GM08714 (cell line): ENCODE measurements around the gene USP32.
"Not testable (repeated sequence)": the region's sequence is repeated elsewhere in the genome, so short reads cannot be mapped to it uniquely, and the experiment has no call there.

ENCODE experiments used
- H3K4me3 ChIP-seq: fragments of 200-500 bp; sonication (Bioruptor generic); 2 replicates; pipeline ENCODE4 v1.5.1; 2014; ENCODE audit warnings: mild to moderate bottlenecking, low read length, inconsistent platforms
- ZNF274 ChIP-seq: IDR thresholded peaks from 2 replicates; pipeline ENCODE4 v1.6.1; 2012; ENCODE audit warnings: mild to moderate bottlenecking, low read depth, low read length

USP32 gene

DNA sequence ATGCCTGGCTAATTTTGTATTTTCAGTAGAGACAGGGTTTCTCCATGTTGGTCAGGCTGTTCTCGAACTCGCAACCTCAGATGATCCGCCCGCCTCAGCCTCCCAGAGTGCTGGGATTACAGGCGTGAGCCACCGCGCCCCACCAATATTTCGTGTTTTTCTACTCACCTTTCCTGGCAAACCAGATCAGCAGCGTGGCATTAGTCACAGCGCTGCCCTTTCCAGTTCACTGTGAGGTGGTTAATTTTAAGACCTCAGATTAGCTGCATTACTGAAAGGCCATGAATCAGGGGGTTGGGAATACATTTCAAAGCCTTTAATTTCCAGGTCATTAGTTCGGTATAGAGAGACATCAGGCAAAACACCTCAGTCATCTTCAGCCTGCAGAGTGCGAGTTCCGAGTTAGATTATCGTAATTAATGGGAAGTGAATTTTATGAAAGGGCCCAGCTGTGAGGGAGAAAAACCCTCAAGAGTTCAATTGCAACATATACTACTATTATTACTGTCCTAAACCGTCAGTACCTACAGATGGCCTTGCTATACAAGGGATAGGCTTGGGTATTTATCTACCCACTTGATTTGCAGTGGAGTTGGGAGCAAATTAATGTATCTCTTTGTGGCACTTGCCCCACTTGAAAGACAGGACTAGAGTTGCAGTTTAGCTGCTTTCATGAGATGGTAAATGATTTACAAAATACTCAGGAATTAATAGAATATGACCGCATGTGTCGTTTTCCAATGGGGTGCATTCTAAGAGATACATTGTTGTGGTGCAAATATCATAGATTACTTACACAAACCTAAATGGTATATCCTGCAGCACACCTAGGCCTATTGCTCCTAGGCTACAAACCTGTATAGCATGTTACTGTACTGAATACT lies 2.1 kb upstream of the USP32 start:
- H3K4me3 ChIP-seq, result no peak overlapping the region
- no peak for TF ChIP-seq ZNF274

DNA sequence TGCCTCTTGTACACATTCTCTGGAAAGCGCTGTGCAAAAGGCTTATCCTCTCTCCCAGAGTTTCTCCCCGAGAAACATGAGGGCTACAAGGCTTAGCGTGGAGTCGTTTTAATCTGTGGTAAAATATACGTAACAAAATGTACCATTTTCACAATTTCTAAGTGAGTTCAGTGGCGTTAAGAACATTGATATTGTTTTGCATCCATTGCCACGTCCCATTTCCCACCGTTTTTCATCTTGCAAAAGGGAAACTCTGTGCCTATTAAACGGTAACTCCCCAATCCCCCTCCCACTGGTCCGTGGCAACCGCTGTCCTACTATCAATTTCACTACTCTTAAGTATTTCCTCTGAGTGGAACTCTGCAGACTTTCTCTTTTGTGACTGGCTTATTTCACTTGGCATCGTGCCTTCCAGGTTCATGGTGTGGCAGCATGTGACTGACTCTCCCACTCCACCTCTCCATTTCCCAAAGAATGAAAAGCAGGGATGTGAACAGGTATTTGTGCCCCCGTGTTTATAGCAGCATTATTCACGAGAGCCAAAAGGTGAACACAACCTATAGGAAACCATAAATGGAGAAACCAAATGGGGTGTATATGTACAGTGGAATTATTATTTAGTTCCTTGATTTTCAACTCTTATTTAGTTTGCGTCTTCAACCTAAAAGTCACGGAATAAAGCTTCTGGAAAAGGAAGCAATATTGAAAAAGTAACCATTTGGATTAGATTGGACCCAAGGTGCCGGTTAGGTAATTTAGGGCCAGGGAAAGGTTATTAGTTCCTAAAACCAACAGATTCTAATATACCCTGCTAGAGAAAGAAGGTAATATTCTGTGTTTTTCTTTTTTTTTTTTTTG lies 1.1 kb upstream of the USP32 start:
- peak overlapping the region; percentile 80 for H3K4me3 ChIP-seq
- TF ChIP-seq ZNF274, result no peak

DNA sequence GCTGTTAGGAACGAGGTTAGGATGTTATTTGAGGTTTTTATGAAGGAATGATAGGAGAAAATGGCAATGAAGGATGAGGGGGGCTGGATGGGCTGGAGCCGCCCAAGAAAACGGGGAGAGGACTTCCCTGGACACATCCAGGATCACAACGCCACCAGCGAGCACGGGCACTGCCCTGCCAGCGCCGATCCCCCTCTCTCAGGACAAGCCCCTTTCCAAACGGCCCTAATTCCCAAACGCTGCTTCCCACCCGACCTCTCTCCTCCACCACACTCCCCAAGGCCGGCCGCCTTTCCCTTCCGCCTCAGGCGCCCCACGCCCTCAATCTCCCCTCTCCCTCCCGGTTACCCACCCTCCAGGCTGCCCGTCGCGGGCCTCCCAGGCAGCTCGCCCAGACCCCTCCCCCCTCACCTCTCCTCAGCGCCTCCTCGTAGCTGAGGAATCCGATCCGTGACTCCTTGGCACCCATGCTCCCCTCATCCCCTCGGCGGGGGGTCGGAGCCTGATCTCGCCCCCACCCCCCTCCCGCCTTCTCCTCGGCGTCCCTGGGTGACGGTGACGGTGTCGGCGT lies 377 bp downstream of the USP32 start:
- H3K4me3 ChIP-seq, result peak overlapping the region; percentile 80
- TF ChIP-seq ZNF274, result no peak

DNA sequence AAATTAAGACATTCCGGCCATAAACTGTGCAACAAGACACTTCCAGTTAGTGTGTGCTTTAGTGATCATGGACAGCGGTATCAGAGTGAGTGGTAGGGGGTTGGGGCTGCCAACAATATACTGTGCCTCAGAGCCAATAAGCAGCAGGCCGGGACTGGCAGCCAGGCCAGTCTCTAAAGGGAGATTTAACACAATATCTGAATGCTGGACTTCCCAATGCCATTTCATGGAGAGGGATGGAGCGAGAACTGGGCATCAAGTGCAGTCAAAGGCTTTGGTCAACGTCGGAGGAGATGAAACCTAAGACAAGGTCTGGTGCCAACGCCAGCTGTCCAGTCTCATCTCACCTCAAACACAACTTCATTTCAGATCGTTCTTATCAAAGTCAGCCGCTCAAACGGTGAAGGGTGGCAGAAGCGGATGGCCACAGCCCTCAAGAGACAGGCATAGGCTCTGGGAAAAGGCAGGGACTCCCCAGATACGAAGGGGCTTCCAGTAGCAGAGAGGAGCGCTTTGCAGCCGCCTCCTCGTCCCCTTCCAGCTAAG lies 935 bp downstream of the USP32 start:
- TF ChIP-seq ZNF274, result no peak

DNA sequence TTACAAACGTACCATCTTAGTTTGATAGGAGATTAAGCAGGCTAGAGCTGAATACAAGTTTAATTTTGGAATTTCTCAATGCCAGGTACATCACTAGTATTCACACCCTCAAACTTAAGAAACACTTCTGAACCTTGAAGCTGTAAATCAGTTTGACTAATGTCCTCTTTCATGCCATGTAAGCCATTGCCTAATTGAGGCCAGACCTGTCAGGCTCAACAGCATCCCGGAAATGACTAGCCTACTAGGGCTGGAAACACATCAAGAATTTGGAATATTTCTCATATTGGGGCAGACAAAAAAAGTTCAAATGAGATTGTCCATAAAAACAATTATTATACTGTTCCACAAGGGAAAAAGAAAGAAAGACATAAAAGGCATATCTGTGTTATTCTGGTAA lies 1.7 kb downstream of the USP32 start:
- TF ChIP-seq ZNF274, result no peak
- H3K4me3 ChIP-seq, result peak overlapping the region; percentile 80; the same call in 1 of the 2 replicates

More for the DNA sequence above, 935 bp downstream of the USP32 start:
- peak overlapping the region; percentile 80 for H3K4me3 ChIP-seq

DNA sequence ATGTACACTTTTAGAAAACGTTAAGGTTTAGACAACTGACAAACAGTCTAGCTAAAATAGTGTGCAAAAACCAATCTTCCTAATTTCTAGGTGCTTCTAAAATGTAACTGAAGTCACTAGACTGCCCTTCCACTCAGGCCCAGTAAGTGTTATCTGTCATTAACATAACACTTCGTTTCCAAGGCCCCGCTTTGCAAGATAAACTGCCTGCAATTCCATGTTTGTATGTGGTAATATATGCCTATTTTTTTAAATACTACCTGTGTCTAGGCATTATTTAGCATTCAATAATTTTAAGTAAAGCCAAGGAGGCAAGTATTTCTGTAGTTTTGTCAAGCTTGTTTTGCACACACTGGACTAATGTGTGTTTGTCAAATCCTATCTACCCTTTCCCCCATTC lies 3.2 kb downstream of the USP32 start:
- TF ChIP-seq ZNF274, result no peak
- no peak overlapping the region for H3K4me3 ChIP-seq

DNA sequence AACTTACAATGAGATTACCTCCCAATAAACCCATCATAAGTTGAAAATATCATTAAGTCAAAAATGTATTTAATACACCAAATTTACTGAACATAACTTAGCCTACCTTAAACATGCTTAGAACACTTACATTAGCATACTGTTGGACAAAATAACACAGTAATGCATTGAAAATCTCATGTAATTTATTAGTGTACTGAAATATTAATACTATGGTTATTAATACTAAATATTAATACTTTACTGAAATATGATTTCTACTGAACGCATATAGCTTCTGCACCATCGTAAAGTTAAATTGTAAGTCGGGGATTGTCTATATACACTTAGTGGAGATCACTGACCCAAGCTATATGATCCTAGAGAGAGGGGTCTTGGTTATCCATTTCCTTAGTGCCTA lies 4.3 kb downstream of the USP32 start:
- no peak overlapping the region for H3K4me3 ChIP-seq
- no peak for TF ChIP-seq ZNF274

DNA sequence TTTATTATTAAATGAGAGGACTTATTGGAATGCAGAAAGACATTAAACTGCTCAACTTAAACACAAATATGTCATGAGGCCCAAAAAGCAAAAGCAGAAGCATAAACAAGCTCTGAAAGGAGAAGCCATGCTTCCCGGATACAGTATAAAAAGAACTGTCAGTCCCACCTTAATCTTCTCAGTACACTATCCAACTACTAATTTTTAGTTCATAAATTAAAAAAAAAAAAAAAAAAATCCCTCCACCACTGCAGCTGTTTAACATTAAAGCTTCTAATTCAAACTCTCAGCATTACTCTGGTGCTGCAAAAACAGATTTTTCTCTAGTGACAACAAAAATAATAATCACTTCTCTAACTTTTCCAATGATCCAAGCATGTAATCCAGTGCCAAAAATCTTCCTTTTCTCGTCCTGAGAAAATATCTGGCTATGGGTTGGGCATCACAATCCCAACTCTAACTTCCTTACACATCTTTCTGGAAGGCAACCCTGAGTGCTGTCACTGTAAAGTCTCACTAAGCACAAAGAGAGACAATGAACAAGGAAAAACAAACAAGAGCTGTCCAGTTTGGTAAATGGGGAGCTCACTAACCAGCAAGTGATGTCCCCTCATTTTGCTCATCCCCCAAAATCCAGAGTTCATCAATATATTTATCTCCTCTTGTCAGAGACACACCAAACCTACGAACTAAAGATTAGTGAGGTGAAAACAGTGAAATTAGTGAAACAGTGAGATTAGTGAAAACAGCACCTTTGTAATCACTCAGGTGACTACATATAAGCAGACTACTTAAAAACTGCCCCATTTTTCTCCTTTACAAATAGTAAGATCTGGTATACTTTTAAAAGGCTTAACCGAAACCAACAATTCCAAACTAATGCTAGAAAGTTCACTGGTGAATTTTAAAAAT lies 5.5 kb downstream of the USP32 start:
- no peak for TF ChIP-seq ZNF274
- no peak overlapping the region for H3K4me3 ChIP-seq

DNA sequence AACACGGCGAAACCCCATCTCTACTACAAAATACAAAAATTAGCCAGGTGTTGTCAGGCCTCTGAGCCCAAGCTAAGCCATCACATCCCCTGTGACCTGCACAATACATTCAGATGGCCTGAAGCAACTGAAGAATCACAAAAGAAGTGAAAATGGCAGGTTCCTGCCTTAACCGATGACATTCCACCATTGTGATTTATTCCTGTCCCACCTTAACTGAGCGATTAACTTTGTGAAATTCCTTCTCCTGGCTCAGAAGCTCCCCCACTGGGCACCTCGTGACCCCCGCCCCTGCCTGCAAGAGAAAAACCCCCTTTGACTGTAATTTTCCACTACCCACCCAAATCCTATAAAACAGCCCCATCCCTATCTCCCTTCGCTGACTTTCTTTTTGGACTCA lies 7.0 kb downstream of the USP32 start:
- H3K4me3 ChIP-seq, result not testable (repeated sequence)

DNA sequence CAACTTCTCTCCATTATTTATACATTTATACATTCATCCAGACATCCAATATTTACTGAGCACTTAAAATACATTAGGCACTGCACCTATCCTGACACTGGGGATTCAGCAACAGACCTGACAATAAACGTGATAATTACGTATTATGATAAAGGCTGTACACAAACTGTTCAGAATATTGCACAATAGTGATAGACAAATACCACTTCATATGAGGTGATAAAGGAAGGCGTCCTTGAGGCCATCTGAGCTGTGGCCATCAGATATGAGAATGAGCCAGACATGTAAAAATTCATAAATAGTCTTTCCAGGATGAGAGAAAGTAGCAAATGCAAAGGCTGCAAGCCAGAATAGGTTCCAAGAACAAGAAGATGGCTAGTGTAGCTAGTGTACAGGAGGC lies 8.6 kb downstream of the USP32 start:
- no peak overlapping the region for H3K4me3 ChIP-seq
- no peak for TF ChIP-seq ZNF274

DNA sequence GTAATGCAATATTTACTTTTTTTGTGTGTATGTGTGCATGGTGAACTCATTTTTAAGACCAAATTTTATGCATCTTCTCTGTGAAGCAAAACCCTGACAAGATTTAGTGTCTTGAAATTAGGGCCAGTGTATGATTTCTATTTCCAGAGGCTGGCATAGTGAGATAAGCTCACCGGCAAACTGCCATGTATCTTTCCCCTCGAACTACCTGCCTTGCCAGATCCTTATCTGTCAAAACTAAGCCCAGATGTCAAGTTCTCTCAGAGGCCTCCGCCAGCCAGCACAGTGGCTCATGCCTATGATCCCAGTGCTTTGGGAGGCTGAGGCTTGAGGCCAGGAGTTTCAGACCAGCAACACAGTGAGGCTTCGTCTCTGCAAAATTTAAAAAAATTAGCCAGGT lies 10.0 kb downstream of the USP32 start:
- no peak overlapping the region for H3K4me3 ChIP-seq
- no peak for TF ChIP-seq ZNF274

DNA sequence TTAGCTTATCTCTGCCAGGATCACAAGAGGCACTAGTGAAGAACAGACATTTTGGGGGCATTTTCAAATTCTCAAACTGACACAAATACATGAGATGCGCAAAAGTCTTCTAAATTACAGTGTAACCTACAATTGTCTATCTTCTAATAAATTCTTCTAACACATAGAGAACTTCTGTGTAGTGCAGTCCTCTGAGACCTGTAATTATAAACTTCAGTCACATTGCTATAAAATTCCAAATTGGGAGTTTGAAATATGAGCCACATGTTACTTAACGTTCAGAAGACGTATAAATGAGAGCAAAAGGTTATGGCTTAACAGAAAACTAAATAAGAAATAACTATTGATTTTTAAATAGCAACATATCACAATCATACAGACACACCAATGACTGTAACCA lies 12.5 kb downstream of the USP32 start:
- H3K4me3 ChIP-seq, result not testable (repeated sequence)

DNA sequence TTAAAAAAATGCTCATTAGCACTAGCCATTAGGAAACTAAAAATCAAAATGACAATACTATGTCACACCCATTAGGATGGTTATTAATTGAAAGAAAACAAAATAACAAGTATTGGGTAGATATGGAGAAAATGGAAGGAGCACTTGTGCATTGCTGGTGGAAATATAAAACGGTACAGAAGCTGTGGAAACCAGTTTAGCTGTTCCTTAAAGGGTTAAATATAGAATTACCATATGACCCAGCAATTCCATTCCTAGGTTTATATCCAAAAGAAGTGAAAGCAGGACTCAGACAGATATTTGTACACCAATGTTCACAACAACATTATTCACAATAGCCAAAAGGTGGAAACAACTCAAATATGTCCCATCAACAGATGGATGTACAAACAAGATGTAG lies 13.7 kb downstream of the USP32 start:
- H3K4me3 ChIP-seq, result not testable (repeated sequence)
